ENCODE results near the gene MEX3D. TPM values are rescaled to one million over a fixed set of nuclear protein-coding genes. Genes with fewer than 3 reads are reported as not detected.
"Not testable (repeated sequence)": the region's sequence is repeated elsewhere in the genome, so short reads cannot be mapped to it uniquely, and the experiment has no call there.

The MEX3D gene
- polyA plus RNA-seq, 2 donors, result 2.8 to 8.4 TPM

GRCh38 chr19:1524287-1524971 is 43.7 kb downstream of the MEX3D start:
- H3K4me1 ChIP-seq (ENCODE audit: control insufficient read depth in 2 of 2, insufficient read depth in 2 of 2, low read length in 1 of 2), result peaks cover 3 to 4% of the 10 kb centered on the region in 2 donors
- H3K36me3 ChIP-seq (ENCODE audit: control insufficient read depth in 2 of 2, insufficient read depth in 2 of 2, low read length in 1 of 2), result no peaks in the 10 kb centered on the region
- H3K27me3 ChIP-seq (ENCODE audit: control insufficient read depth in 1 of 2, insufficient read depth in 2 of 2, low read length in 2 of 2), result peaks cover 0 to 7% of the 10 kb centered on the region in 2 donors
- 8 to 12% methylated on average over 46 to 49 of the region's 49 CpGs for whole genome bisulfite sequencing, 2 donors
- H3K27ac ChIP-seq (ENCODE audit: low read depth in 2 of 2, low read length in 1 of 2), result no peak overlapping the region
- H3K9me3 ChIP-seq (ENCODE audit: control insufficient read depth in 2 of 2, insufficient read depth in 1 of 2, low read depth in 1 of 2, low read length in 1 of 2), result peaks cover 3% of the 10 kb centered on the region in 2 donors
- peak overlapping the region in 1 of 2 donors; percentile 34 for H3K4me3 ChIP-seq (ENCODE audit: low read depth in 1 of 2, low read length in 2 of 2)

DNA sequence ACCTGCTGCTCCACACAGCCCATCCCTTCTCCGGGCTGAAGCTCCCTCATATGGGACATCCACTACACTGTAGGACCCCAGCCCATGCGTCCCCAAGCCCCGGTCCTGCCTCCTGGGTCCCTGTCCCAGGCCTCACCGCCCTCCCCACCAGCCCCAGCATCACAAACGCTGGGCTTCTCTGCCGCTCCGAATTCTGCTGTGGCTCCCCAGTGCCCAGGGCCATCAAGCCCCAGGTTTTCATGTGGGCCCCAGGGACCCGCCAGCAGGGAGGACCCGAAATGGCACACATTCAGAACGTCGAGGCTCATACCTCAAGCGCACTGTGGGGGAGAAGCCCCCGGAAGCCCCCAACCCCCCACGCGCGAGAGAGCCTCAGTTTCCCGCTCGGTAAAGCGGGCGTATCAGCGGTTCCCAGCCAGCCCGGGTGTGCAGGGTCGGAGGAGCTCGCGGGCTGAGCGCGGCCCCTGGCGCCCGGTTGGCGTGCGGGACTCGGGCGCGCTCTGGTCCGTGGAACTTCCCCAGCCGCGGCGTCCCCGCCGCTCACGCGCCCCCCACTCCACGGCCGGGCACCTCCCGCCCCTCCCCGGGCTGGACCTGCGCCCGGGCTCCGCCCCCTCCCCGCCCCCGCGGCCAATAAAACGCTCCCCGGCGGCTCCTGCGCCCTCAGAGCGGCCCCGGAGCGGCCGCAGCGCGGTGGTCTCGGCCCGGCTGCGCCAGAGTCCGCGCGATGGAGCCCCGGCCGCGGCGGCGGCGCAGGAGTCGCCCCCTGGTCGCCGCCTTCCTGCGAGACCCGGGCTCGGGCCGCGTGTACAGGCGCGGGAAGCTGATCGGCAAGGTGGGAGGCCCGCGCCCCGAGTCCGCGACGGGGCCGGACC is 44.5 kb downstream of the MEX3D start, which contains the start of gene PLK5:
Gene PLK5 (plus strand): TSS at position 666 of the 875 bp plus-strand sequence. CDS start 2,920 bp downstream, outside the sequence.
- Histone ChIP-seq H3K9me3 (ENCODE audit: control insufficient read depth in 2 of 2, insufficient read depth in 1 of 2, low read depth in 1 of 2, low read length in 1 of 2) (peaks cover 3% of the 10 kb centered on the region in 2 donors), H3K27me3 (ENCODE audit: control insufficient read depth in 1 of 2, insufficient read depth in 2 of 2, low read length in 2 of 2) (peaks cover 0 to 7% of the 10 kb centered on the region in 2 donors), H3K4me1 (ENCODE audit: control insufficient read depth in 2 of 2, insufficient read depth in 2 of 2, low read length in 1 of 2) (peaks cover 3 to 4% of the 10 kb centered on the region in 2 donors), H3K36me3 (ENCODE audit: control insufficient read depth in 2 of 2, insufficient read depth in 2 of 2, low read length in 1 of 2) (no peaks in the 10 kb centered on the region), H3K4me3 (ENCODE audit: low read depth in 1 of 2, low read length in 2 of 2) (peak within 1 kb of the TSS in 1 of 2 donors; percentile 34), H3K27ac (ENCODE audit: low read depth in 2 of 2, low read length in 1 of 2) (no peak within 1 kb of the TSS)
- 9 to 15% methylated on average over 53 to 92 of the region's 92 CpGs for WGBS, 2 donors

DNA sequence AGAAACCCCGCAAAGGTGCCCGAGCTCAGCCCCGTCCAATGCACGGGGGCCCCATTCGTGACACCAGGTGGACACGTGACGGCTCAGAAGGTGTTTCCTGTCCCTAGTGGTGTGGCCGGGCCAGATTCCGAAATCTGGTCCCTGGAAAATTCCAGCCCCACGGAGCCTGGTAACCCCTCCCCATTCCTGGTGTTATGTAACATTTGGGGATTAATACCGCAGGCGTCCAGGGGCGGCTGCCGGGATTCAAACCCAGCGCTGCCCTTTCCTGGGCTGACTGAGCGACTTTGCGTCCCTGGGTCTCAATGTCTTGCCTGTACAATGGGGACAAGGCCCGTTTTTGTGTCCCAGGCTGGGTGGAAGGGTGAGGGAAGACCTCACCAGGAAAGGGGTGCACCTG is 45.3 kb downstream of the MEX3D start:
- peaks cover 3 to 7% of the 10 kb centered on the region in 2 donors for H3K9me3 ChIP-seq (ENCODE audit: control insufficient read depth in 2 of 2, insufficient read depth in 1 of 2, low read depth in 1 of 2, low read length in 1 of 2)
- no peak overlapping the region for H3K4me3 ChIP-seq (ENCODE audit: low read depth in 1 of 2, low read length in 2 of 2)
- peaks cover 3 to 4% of the 10 kb centered on the region in 2 donors for H3K4me1 ChIP-seq (ENCODE audit: control insufficient read depth in 2 of 2, insufficient read depth in 2 of 2, low read length in 1 of 2)
- H3K27me3 ChIP-seq (ENCODE audit: control insufficient read depth in 1 of 2, insufficient read depth in 2 of 2, low read length in 2 of 2), result peaks cover 0 to 7% of the 10 kb centered on the region in 2 donors
- H3K36me3 ChIP-seq (ENCODE audit: control insufficient read depth in 2 of 2, insufficient read depth in 2 of 2, low read length in 1 of 2), result no peaks in the 10 kb centered on the region
- 48 to 52% methylated on average over 18 of the region's 18 CpGs for WGBS, 2 donors
- H3K27ac ChIP-seq (ENCODE audit: low read depth in 2 of 2, low read length in 1 of 2), result no peak overlapping the region

DNA sequence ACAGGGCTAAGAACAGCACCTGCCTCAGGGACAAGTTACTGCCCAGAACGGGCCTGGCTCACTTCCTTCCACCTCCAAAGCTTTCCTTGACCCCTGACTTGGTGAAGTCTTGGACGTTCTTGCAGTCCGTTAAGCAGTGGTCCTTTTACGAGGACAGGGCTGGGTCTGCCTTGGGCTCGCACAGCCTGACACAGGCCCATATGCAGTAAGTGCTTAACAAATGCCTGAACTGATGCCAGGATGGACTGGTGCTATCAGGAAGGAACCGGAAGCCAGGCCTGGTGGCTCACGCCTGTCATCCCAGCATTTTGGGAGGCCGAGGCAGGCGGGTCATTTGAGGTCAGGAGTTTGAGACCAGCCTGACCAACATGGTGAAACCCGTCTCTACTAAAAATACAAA is 46.1 kb downstream of the MEX3D start:
- Histone ChIP-seq H3K27me3 (ENCODE audit: control insufficient read depth in 1 of 2, insufficient read depth in 2 of 2, low read length in 2 of 2) (peaks cover 0 to 7% of the 10 kb centered on the region in 2 donors), H3K9me3 (ENCODE audit: control insufficient read depth in 2 of 2, insufficient read depth in 1 of 2, low read depth in 1 of 2, low read length in 1 of 2) (peaks cover 3 to 4% of the 10 kb centered on the region in 2 donors), H3K4me1 (ENCODE audit: control insufficient read depth in 2 of 2, insufficient read depth in 2 of 2, low read length in 1 of 2) (peaks cover 3 to 4% of the 10 kb centered on the region in 2 donors), H3K27ac (ENCODE audit: low read depth in 2 of 2, low read length in 1 of 2) (no peak overlapping the region), H3K36me3 (ENCODE audit: control insufficient read depth in 2 of 2, insufficient read depth in 2 of 2, low read length in 1 of 2) (no peaks in the 10 kb centered on the region), H3K4me3 (ENCODE audit: low read depth in 1 of 2, low read length in 2 of 2) (no peak overlapping the region)
- WGBS, 2 donors, result 67 to 74% methylated on average over 10 of the region's 10 CpGs

- 60 to 63% methylated on average over 14 of the region's 14 CpGs for WGBS, 2 donors
- Histone ChIP-seq H3K36me3 (ENCODE audit: control insufficient read depth in 2 of 2, insufficient read depth in 2 of 2, low read length in 1 of 2) (no peaks in the 10 kb centered on the region), H3K9me3 (ENCODE audit: control insufficient read depth in 2 of 2, insufficient read depth in 1 of 2, low read depth in 1 of 2, low read length in 1 of 2) (peaks cover 0 to 4% of the 10 kb centered on the region in 2 donors), H3K4me1 (ENCODE audit: control insufficient read depth in 2 of 2, insufficient read depth in 2 of 2, low read length in 1 of 2) (peaks cover 3 to 4% of the 10 kb centered on the region in 2 donors), H3K27ac (ENCODE audit: low read depth in 2 of 2, low read length in 1 of 2) (no peak overlapping the region), H3K27me3 (ENCODE audit: control insufficient read depth in 1 of 2, insufficient read depth in 2 of 2, low read length in 2 of 2) (peaks cover 0 to 7% of the 10 kb centered on the region in 2 donors), H3K4me3 (ENCODE audit: low read depth in 1 of 2, low read length in 2 of 2) (no peak overlapping the region)
Observed at GRCh38 chr19:1521636-1522035, 46.5 kb downstream of the MEX3D start.

DNA sequence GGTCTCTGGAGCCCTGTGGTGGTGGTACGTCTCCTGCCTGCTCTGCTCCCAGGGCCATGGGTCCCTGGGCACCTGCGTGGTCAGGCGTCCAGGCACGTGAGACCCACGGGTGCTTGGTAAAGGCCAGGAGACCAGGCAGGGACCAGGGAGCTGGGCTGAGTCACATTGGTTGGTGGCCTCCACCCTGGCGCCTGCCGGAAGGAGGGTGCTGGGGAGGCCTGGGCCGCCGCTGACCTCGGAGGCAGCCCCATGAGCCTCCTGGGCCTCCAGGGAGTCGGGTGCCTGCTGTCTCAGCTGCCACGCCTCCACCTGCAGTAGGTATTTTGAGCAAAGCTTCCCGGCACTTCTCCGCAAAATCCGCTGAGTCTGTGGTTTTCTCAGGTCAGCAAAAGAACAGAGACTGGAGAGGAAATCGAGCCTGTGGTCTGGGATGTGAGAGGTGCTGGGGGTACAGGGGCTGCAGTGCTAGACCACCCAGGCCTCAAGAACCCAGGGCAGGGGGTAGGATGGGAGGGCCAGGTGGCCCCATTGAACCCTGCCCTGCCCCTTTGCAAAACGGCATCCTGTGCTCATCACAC is 47.8 kb downstream of the MEX3D start:
- H3K4me1 ChIP-seq (ENCODE audit: control insufficient read depth in 2 of 2, insufficient read depth in 2 of 2, low read length in 1 of 2), result peaks cover 3 to 4% of the 10 kb centered on the region in 2 donors
- H3K36me3 ChIP-seq (ENCODE audit: control insufficient read depth in 2 of 2, insufficient read depth in 2 of 2, low read length in 1 of 2), result no peaks in the 10 kb centered on the region
- peaks cover 0 to 4% of the 10 kb centered on the region in 2 donors for H3K9me3 ChIP-seq (ENCODE audit: control insufficient read depth in 2 of 2, insufficient read depth in 1 of 2, low read depth in 1 of 2, low read length in 1 of 2)
- 76 to 81% methylated on average over 17 of the region's 17 CpGs for WGBS, 2 donors
- H3K27me3 ChIP-seq (ENCODE audit: control insufficient read depth in 1 of 2, insufficient read depth in 2 of 2, low read length in 2 of 2), result peaks cover 0 to 4% of the 10 kb centered on the region in 2 donors
- H3K4me3 ChIP-seq (ENCODE audit: low read depth in 1 of 2, low read length in 2 of 2), result no peak overlapping the region
- H3K27ac ChIP-seq (ENCODE audit: low read depth in 2 of 2, low read length in 1 of 2), result no peak overlapping the region

GRCh38 chr19:1519802-1520201 is 48.3 kb downstream of the MEX3D start:
- H3K9me3 ChIP-seq (ENCODE audit: control insufficient read depth in 2 of 2, insufficient read depth in 1 of 2, low read depth in 1 of 2, low read length in 1 of 2); H3K27me3 ChIP-seq (ENCODE audit: control insufficient read depth in 1 of 2, insufficient read depth in 2 of 2, low read length in 2 of 2); H3K4me3 ChIP-seq (ENCODE audit: low read depth in 1 of 2, low read length in 2 of 2); H3K36me3 ChIP-seq (ENCODE audit: control insufficient read depth in 2 of 2, insufficient read depth in 2 of 2, low read length in 1 of 2); H3K27ac ChIP-seq (ENCODE audit: low read depth in 2 of 2, low read length in 1 of 2); H3K4me1 ChIP-seq (ENCODE audit: control insufficient read depth in 2 of 2, insufficient read depth in 2 of 2, low read length in 1 of 2): not testable (repeated sequence)
- WGBS, 2 donors, result 84 to 93% methylated on average over 8 of the region's 8 CpGs

- H3K27me3 ChIP-seq (ENCODE audit: control insufficient read depth in 1 of 2, insufficient read depth in 2 of 2, low read length in 2 of 2), result peaks cover 0 to 1% of the 10 kb centered on the region in 2 donors
- 86 to 88% methylated on average over 4 of the region's 4 CpGs for WGBS, 2 donors
- no peaks in the 10 kb centered on the region for H3K36me3 ChIP-seq (ENCODE audit: control insufficient read depth in 2 of 2, insufficient read depth in 2 of 2, low read length in 1 of 2)
- no peak overlapping the region for H3K4me3 ChIP-seq (ENCODE audit: low read depth in 1 of 2, low read length in 2 of 2)
- peaks cover 0 to 4% of the 10 kb centered on the region in 2 donors for H3K9me3 ChIP-seq (ENCODE audit: control insufficient read depth in 2 of 2, insufficient read depth in 1 of 2, low read depth in 1 of 2, low read length in 1 of 2)
- H3K27ac ChIP-seq (ENCODE audit: low read depth in 2 of 2, low read length in 1 of 2), result no peak overlapping the region
- no peaks in the 10 kb centered on the region for H3K4me1 ChIP-seq (ENCODE audit: control insufficient read depth in 2 of 2, insufficient read depth in 2 of 2, low read length in 1 of 2)
Observed at GRCh38 chr19:1518471-1518870, 49.7 kb downstream of the MEX3D start.

- H3K4me1 ChIP-seq (ENCODE audit: control insufficient read depth in 2 of 2, insufficient read depth in 2 of 2, low read length in 1 of 2), result peaks cover 4 to 7% of the 10 kb centered on the region in 2 donors
- no peak overlapping the region for H3K4me3 ChIP-seq (ENCODE audit: low read depth in 1 of 2, low read length in 2 of 2)
- peaks cover 0 to 4% of the 10 kb centered on the region in 2 donors for H3K9me3 ChIP-seq (ENCODE audit: control insufficient read depth in 2 of 2, insufficient read depth in 1 of 2, low read depth in 1 of 2, low read length in 1 of 2)
- no peaks in the 10 kb centered on the region for H3K36me3 ChIP-seq (ENCODE audit: control insufficient read depth in 2 of 2, insufficient read depth in 2 of 2, low read length in 1 of 2)
- H3K27me3 ChIP-seq (ENCODE audit: control insufficient read depth in 1 of 2, insufficient read depth in 2 of 2, low read length in 2 of 2), result no peaks in the 10 kb centered on the region
- WGBS, 2 donors, result 69 to 75% methylated on average over 8 of the region's 8 CpGs
- no peak overlapping the region for H3K27ac ChIP-seq (ENCODE audit: low read depth in 2 of 2, low read length in 1 of 2)
Observed at GRCh38 chr19:1516395-1516753, 51.8 kb downstream of the MEX3D start.

All from esophagus (tissue), 2 donors.